DND-41 (cell line): Measurements from ENCODE around the gene HEBP1.

Experiments
- EZH2 ChIP-seq: IDR thresholded peaks from 3 replicates; pipeline ENCODE4 v1.6.1; 2012; ENCODE audit warnings: borderline replicate concordance, low read depth, mild to moderate bottlenecking, moderate library complexity, low read length, inconsistent platforms; ENCODE audit not compliant: severe bottlenecking
- TF ChIP-seq, protein P1 (sequence below): IDR thresholded peaks from 2 replicates; pipeline ENCODE4 v1.5.1; 2012; ENCODE audit warnings: borderline replicate concordance, low read length, moderate library complexity, mild to moderate bottlenecking; ENCODE audit not compliant: poor library complexity, severe bottlenecking; ENCODE audit errors: extremely low read depth

DNA sequence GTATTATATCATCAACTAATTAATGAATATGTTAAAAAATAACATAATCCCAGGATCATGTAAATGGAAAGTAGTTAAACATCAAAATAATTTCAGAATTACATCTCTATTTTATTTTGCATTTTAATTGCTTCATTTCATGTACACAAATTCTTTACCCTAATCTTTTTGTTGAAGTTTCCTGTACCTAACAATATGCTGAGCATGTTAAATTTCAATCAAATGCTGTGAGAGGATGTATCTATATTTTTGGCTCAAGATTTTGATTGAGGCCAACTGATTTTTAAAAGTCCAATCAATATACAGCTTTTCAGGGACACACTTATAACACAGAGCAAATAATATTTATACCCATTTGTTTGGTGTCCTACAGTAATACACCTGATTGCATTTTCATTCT, 54.5 kb downstream of the HEBP1 start:
- TF ChIP-seq, protein P1, sequence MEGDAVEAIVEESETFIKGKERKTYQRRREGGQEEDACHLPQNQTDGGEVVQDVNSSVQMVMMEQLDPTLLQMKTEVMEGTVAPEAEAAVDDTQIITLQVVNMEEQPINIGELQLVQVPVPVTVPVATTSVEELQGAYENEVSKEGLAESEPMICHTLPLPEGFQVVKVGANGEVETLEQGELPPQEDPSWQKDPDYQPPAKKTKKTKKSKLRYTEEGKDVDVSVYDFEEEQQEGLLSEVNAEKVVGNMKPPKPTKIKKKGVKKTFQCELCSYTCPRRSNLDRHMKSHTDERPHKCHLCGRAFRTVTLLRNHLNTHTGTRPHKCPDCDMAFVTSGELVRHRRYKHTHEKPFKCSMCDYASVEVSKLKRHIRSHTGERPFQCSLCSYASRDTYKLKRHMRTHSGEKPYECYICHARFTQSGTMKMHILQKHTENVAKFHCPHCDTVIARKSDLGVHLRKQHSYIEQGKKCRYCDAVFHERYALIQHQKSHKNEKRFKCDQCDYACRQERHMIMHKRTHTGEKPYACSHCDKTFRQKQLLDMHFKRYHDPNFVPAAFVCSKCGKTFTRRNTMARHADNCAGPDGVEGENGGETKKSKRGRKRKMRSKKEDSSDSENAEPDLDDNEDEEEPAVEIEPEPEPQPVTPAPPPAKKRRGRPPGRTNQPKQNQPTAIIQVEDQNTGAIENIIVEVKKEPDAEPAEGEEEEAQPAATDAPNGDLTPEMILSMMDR: no peak
- no peak for TF ChIP-seq EZH2
